Measurements from ENCODE around the gene TRRAP.

TRRAP gene

DNA sequence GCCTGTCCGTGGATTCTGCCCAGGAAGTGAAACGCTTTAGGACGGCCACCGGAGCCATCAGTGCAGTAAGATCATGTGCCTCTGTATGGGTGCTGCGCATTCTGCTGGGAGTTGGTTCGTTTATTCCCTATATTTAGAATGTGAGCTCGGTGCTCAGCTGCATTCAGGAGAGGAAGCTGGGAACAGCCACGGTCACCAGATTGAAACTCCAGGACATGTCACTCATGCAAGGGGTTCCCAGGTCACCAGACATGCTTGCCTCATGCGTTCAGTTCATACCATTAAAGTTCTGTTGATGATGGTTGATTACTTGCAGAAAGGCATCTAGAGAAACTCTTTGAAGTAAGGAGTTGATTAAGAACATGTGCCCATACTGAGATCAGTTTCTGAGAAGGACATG lies 78.1 kb downstream of the TRRAP start:
- no peak for DNase-seq

DNA sequence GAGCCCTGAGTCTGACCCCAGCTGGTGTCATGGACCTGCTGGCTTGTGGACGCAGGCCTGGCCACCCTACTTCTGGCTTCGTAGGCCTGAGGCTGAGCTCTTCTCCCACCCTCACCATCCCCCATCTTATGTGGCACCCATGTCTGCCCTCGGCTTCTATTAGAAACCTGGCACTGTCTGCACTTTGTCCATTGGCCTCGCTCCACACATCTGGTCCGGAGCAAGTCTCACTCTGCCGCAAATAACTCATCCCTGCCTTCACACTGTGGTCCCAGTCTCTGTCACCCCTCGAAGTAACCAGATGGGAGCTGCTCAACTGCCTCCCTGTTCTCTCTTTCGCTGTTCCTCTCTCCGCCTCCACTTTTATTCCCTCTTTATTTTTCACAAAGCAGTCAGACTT lies 78.6 kb downstream of the TRRAP start:
- DNase-seq: no peak

GRCh38 chr7:98957766-98958165 lies 79.4 kb downstream of the TRRAP start:
- no peak for DNase-seq

- DNase-seq: no peak
Observed at GRCh38 chr7:98958968-98959367, 80.6 kb downstream of the TRRAP start.

- DNase-seq: no peak
Observed at GRCh38 chr7:98963305-98963704, 85.0 kb downstream of the TRRAP start.

DNA sequence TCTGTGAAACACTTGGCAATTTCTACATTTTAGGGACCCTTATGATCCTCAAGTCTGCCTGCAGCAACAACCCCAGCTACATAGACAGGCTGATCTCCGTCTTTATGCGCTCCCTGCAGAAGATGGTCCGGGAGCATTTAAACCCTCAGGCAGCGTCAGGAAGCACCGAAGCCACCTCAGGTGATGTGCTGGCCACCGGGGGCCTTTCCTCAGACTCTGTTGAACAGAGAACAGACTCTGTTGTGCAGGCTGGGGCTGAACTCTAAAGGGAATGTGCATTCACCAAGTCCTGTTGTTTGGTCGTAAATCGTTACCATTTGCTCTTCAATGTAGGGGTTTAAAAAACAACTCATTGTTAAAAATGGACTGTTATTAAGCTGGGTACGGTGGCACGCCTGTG lies 86.3 kb downstream of the TRRAP start:
- no peak for DNase-seq

- no peak for DNase-seq
Observed at GRCh38 chr7:98968621-98969020, 90.3 kb downstream of the TRRAP start.

DNA sequence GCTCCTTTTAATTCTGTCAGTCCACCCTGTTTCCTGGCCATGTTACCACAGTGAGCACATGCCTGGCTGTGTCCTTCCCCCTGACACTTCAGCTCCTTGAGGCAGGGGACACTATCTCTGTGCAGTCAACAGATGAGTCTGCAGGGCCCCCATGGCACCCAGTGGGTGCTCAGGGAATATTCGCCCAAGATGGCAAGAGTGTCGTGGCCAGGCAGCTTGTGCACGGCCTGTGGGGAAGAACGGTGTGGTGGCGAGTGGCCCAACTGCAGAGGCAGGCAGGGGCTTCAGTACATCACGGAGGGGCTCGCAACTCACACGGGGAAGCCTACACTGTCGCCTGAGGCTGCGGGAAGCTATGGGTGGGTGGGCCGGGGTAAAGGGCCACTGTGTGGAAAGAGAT lies 91.1 kb downstream of the TRRAP start:
- DNase-seq: no peak

DNA sequence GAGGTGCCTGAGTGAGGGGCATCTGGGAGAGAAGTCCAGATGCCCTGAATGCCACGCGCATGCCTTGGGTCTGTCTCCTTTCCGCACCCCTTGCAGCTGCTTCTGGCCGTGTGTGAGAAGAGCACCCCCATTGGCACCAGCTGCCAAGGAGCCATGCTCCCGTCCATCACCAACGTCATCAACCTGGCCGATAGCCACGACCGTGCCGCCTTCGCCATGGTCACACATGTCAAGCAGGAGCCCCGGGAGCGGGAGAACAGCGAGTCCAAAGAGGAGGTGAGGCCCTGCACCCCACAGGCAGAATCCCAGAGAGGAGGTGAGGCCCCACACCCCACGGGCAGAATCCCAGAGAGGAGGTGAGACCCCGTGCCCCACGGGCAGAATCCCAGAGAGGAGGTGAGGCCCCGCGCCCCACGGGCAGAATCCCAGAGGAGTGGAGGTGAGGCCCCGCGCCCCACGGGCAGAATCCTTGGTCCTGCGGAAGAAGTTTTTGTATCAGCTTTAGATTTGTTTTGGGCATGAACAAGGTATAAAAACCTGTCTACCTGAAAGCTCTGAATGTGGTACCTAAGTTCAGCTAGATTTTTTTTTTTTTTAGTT lies 91.8 kb downstream of the TRRAP start:
- no peak for DNase-seq

DNA sequence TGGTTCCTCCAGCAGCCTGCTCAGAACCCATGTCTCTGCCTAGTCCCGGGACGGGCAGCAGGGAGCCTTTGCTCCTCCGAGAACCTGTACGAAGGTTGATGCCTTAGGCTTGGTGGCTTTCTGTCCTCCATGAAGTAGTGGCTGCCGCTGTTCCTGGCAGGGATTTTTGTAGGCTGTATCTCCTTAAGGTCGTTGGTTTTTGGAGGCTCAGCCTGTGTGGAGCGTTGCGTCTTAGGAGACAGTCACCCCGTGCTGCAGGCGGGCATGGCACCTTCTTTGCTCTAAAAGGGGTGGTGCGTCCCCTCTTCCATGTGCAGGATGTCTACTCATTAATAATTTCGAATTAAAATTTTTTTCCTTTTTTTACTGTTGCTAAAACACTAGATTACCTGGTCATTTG lies 92.5 kb downstream of the TRRAP start:
- no peak for DNase-seq

DNA sequence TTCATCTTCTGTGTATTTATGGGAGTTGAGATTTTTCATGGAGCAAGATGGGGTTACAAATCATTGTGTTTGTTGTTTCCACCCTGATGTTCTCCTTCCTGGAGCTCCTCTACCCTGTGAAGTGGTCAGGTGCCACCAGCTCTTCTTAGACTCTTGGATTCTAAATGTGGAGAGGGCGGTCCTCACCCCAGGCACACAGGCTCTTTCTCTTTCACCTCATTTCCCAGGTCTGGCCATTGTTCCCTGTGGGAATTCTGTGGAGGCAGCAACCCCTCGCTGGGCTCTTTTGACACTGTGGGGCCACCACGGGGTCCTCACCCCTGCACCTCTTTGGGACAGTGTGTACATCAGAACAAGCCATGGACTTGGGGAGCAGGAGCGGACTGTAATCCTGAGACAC lies 95.9 kb downstream of the TRRAP start:
- no peak for DNase-seq

DNA sequence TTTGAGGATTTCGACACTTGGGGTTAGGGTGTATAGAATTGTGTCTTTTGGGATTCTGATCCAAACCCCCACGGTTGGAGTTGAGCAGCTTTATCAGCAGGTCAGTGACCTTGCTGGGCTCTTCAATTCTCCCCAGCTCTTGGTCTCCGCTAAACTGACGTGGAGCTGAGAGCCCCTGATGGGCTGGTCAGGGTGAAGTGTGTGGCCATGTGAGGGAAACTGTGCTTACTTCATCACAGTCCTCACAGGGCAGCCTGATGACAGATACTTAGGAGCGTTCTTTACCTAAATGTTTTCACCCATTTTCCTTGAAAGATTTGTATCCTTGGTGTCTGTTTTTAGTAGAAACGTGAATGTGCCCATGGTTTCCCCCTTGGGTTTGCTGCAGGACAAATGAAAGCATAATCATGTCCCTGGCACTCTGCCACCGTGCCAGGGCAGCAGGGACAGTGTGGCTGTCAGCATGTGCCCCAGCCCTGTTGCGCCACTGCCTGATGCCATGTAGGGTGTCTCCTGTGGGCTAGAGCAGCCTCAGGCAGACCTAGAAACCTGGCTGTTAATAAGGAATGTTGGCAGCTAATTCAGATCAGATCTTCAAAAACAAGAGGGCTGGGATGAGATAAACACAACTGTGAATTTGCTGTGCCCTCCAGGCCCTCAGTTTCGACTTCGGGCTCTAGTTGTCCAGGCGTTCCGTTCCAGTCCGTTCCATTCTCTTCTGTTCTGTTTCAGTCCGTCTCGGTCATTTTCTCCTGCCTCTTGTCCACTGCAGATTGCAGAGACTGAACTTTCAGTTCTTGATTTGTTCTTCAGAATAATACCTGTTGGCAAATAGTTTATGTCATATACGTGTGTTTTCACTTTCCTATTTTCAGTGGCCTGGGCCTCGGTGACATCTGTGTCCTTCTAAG lies 96.8 kb downstream of the TRRAP start:
- no peak for DNase-seq

GRCh38 chr7:98976396-98977185 lies 98.3 kb downstream of the TRRAP start:
- DNase-seq: no peak

GRCh38 chr7:98978672-98979071 lies 100.3 kb downstream of the TRRAP start:
- DNase-seq: no peak

DNA sequence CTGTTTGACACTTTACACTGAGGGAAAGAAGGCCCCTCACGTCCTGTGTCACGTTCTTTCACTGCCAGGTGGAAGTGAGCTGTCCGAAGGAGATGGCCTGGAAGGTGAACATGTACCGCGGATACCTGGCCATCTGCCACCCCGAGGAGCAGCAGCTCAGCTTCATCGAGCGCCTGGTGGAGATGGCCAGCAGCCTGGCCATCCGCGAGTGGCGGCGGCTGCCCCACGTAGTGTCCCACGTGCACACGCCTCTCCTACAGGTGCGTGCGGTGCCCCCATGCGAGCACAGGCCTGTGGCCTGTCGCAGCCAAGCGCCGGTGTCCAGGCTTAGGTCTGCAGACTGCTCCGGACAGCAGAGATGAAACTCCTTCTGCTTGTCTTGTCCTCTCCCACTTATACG lies 103.4 kb downstream of the TRRAP start:
- DNase-seq: no peak

DNA sequence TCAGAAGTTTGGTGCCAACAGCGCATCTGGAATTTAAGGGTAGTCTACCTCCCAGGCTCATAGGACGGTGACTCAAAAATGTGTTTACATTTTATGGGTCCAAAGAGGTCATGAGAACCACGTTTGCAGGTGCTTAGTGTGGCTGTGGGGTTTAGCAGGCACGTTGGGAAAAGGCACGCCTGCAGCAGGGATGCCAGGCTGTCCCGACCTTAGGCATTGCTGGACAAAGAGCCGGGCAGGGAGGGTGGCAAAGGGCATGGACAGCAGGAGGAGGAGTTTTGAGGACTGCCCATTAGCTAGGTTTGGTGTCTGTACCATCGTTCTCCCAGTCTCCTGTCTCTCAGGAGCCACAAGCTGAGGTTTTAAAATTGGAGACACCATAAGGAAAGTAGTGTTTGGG lies 104.4 kb downstream of the TRRAP start:
- no peak for DNase-seq

- DNase-seq: no peak
Observed at GRCh38 chr7:98984126-98984525, 105.8 kb downstream of the TRRAP start.

- DNase-seq: no peak
Observed at GRCh38 chr7:98985406-98985805, 107.1 kb downstream of the TRRAP start.

DNA sequence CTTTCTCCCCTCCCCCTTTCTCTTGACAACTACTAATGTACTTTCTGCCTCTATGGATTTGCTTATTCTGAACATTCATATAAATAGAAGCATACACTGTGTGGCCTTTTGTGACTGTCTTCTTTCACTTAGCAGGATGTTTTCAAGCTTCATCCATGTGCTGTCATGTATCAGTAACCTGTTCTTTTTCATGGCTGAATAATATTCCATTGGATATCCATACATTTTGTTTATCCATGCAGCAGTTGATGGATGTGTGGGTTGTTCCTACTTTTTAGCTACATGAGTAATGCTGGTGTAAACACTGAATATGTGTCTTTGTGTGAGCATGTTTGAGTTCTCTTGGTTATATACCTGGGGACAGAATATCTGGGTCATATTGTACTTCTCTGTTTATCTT lies 107.6 kb downstream of the TRRAP start:
- DNase-seq: no peak

DNA sequence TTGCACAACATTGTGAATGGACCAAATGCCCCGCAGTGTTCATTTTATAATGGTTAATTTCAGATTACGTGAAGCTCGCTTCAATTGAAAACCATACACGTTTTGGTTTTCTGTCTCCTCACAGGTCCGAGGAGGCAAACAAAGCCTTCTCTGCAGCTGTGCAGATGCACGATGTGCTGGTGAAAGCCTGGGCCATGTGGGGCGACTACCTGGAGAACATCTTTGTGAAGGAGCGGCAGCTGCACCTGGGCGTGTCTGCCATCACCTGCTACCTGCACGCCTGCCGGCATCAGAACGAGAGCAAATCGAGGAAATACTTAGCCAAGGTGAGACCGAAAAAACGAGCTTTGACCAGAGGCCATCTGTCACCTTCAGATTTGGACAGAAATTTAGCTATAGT lies 110.3 kb downstream of the TRRAP start:
- DNase-seq: no peak

GRCh38 chr7:98990356-98990755 lies 112.0 kb downstream of the TRRAP start:
- no peak for DNase-seq

DNA sequence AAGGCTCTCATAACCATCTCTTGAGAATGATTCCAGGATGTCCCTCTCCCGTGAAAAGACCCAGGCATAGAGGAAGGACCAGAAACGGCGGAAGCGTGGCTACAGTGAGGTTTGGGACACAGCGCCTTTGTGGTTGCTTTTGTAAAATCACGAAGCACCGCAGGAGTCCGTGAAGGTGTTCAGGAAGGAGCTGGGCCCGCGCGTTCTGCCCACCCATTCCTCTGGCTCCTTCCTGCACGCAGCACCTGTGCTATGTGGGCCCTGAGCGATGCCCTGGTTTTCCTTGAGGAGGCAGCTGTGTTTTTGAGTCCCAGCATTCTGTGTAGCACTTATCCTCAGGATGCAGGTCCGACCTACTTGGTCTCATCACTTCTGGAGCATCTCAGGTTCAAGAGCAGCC lies 112.8 kb downstream of the TRRAP start:
- DNase-seq: no peak

GRCh38 chr7:98992076-98992475 lies 113.7 kb downstream of the TRRAP start:
- DNase-seq: no peak

All from activated naive CD4-positive, alpha-beta T cell treated with anti-CD3 and anti-CD28 coated beads, Interleukin-2, amount 50 U/mL, for 16 hours (primary cell).